Ovary (tissue), 9 donors: ENCODE measurements around the gene CRTAP. TPM values are rescaled to one million over a fixed set of nuclear protein-coding genes. Genes with fewer than 3 reads are reported as not detected.

Source experiments
- DNase-seq, 5 donors: peaks; one replicate each; pipeline ENCODE4 v3.0.0-alpha.2; 2019 to 2020
- H3K27ac ChIP-seq, 2 donors: fragments of 200-600 bp; one replicate each; pipeline versions ENCODE4 v1.5.1 to v1.8.0; 2019 to 2022
- H3K27me3 ChIP-seq: fragments of 200-600 bp; one replicate; pipeline ENCODE4 v1.8.0; 2022
- H3K36me3 ChIP-seq: fragments of 200-600 bp; sonication (generic); one replicate; pipeline ENCODE4 v1.5.1; 2019
- H3K4me1 ChIP-seq: one replicate; pipeline ENCODE4 v1.8.1; 2013; ENCODE audit warnings: mild to moderate bottlenecking, moderate library complexity; ENCODE audit not compliant: insufficient read depth
- H3K4me3 ChIP-seq: fragments of 200-600 bp; sonication (generic); one replicate; pipeline ENCODE4 v1.5.1; 2017
- H3K9me3 ChIP-seq, 2 donors: fragments of 200-600 bp in 1 of 2; sonication (generic) in 1 of 2; one replicate each; pipeline versions ENCODE4 v1.5.1 to v1.8.1; 2013 to 2019; ENCODE audit warnings: mild to moderate bottlenecking in 1 of 2, moderate library complexity in 1 of 2
- CTCF ChIP-seq, 3 donors: fragments of 450-650 bp in 2 of 3; fragments of 200-600 bp in 1 of 3; IDR thresholded peaks; one replicate each; pipeline versions ENCODE4 v1.5.1 to v1.8.0; 2016 to 2022; ENCODE audit warnings: antibody characterized with exemption in 3 of 3, mild to moderate bottlenecking in 1 of 3
- EP300 ChIP-seq: sonication (generic); formaldehyde crosslinking; IDR thresholded peaks from one replicate; pipeline ENCODE4 v1.6.1; 2017; ENCODE audit warnings: antibody characterized with exemption
- POLR2A ChIP-seq: fragments of 450-650 bp; IDR thresholded peaks from one replicate; pipeline ENCODE4 v1.6.1; 2017; ENCODE audit warnings: antibody characterized with exemption, mild to moderate bottlenecking, moderate library complexity
- WGBS, 3 donors: extraction: QIAGEN DNeasy Blood & Tissue Kit in 1 of 3; methylation state at CpG; one replicate each; pipeline versions ENCODE4 v1.1.5 to v1.1.7; 2013 to 2017; 5-methylcytosine and 5-hydroxymethylcytosine counted together
- intact Hi-C, 4 donors: fragments of 100-400 bp; cut with DNase I; formaldehyde crosslinking; loops; one replicate each; pipeline versions ENCODE4 v1.11.0 to v1.15.1; 2022 to 2023
- polyA plus RNA-seq, 2 donors: library from polyadenylated mRNA; stranded (reverse); fragments of 200-250 nt in 1 of 2; fragments of 350-450 nt in 1 of 2; fragmentation: Illumina TruSeq in 1 of 2; extraction: RNeasy Lipid Tissue Mini Kit (QIAGEN cat#74804) in 1 of 2; gene quantifications; one replicate each; pipeline ENCODE4 v1.2.3, GENCODE V29; 2013 to 2014
- total RNA-seq, 7 donors: library from RNA; depleted of rRNA in 2 of 7; stranded (reverse); fragments of >200 nt in 2 of 7; fragmentation: NEBNext Ultra II Directional in 3 of 7; extraction: Animal tissue kit (Norgen Biotek cat#: 25700) in 3 of 7; gene quantifications; one replicate each; pipeline versions ENCODE4 v1.1.0 to v1.2.4, GENCODE V29; 2016 to 2023
- donor health status: DM: no; HTN: no; CAD: no; lungs with moderate emphysema.
- donor health status: DM: no; HTN: no; CAD: no.
- donor health status: Bipolar disorder and iron deficiency.
- donor health status: DM: yes; HTN: yes; CAD: no.
- donor health status: DM: no; HTN: no; CAD: no.
- donor health status: DM: yes; HTN: yes; CAD: no.

CRTAP gene
- total and polyA plus RNA-seq, 9 donors, result 130 to 788 (median 251) TPM

GRCh38 chr3:33088691-33089090 is 25.1 kb upstream of the CRTAP start:
- Histone ChIP-seq H3K4me3 (no peak overlapping the region), H3K9me3 (no peaks in the 10 kb centered on the region), H3K27ac (no peak overlapping the region), H3K4me1 (peaks cover 3% of the 10 kb centered on the region), H3K27me3 (no peaks in the 10 kb centered on the region), H3K36me3 (no peaks in the 10 kb centered on the region)
- no peak for TF ChIP-seq EP300
- no peak for TF ChIP-seq POLR2A
- TF ChIP-seq CTCF (IDR thresholded peaks at IDR 0.05), result no peak
- intact Hi-C loops, result no loop called here
- DNase-seq, result no peak

- no peak overlapping the region for H3K27ac ChIP-seq
- 92 to 98% (median 93%) methylated on average over 3 of the region's 3 CpGs for WGBS, 3 donors
- no peak for TF ChIP-seq POLR2A
- TF ChIP-seq CTCF (IDR thresholded peaks at IDR 0.05), result no peak
- TF ChIP-seq EP300, result no peak
- peaks cover 3% of the 10 kb centered on the region for H3K4me1 ChIP-seq
- H3K4me3 ChIP-seq, result no peak overlapping the region
- no peaks in the 10 kb centered on the region for H3K9me3 ChIP-seq
- no peak for DNase-seq
- H3K36me3 ChIP-seq, result no peaks in the 10 kb centered on the region
- H3K27me3 ChIP-seq, result no peaks in the 10 kb centered on the region
- intact Hi-C loops, result no loop called here
Measured at GRCh38 chr3:33089515-33089914, 24.3 kb upstream of the CRTAP start.

GRCh38 chr3:33091746-33092145 is 22.1 kb upstream of the CRTAP start:
- TF ChIP-seq EP300 (no peak), POLR2A (no peak), CTCF (IDR thresholded peaks at IDR 0.05) (no peak)
- DNase-seq, result no peak
- H3K4me3 ChIP-seq, result no peak overlapping the region
- H3K4me1 ChIP-seq, result peaks cover 3% of the 10 kb centered on the region
- no peaks in the 10 kb centered on the region for H3K36me3 ChIP-seq
- WGBS, 3 donors, result 81 to 85% (median 84%) methylated on average over 6 of the region's 6 CpGs
- no peak overlapping the region for H3K27ac ChIP-seq
- intact Hi-C loops, result no loop called here
- no peaks in the 10 kb centered on the region for H3K9me3 ChIP-seq
- H3K27me3 ChIP-seq, result no peaks in the 10 kb centered on the region

GRCh38 chr3:33092496-33093254 is 21.1 kb upstream of the CRTAP start:
- Histone ChIP-seq H3K4me1 (peaks cover 3% of the 10 kb centered on the region), H3K36me3 (no peaks in the 10 kb centered on the region), H3K27ac (no peak overlapping the region), H3K27me3 (no peaks in the 10 kb centered on the region), H3K4me3 (no peak overlapping the region), H3K9me3 (no peaks in the 10 kb centered on the region)
- TF ChIP-seq EP300 (no peak), POLR2A (no peak), CTCF (IDR thresholded peaks at IDR 0.05) (no peak)
- no peak for DNase-seq
- intact Hi-C loops, result no loop called here
- WGBS, 3 donors, result 81 to 89% (median 86%) methylated on average over 9 of the region's 9 CpGs
